Measurements from ENCODE around the gene CCPG1.
A peak's percentile ranks its signal among the peaks of the same experiment; 100 is the strongest.
"Not testable (repeated sequence)": the region's sequence is repeated elsewhere in the genome, so short reads cannot be mapped to it uniquely, and the experiment has no call there.

The CCPG1 gene, protein sequence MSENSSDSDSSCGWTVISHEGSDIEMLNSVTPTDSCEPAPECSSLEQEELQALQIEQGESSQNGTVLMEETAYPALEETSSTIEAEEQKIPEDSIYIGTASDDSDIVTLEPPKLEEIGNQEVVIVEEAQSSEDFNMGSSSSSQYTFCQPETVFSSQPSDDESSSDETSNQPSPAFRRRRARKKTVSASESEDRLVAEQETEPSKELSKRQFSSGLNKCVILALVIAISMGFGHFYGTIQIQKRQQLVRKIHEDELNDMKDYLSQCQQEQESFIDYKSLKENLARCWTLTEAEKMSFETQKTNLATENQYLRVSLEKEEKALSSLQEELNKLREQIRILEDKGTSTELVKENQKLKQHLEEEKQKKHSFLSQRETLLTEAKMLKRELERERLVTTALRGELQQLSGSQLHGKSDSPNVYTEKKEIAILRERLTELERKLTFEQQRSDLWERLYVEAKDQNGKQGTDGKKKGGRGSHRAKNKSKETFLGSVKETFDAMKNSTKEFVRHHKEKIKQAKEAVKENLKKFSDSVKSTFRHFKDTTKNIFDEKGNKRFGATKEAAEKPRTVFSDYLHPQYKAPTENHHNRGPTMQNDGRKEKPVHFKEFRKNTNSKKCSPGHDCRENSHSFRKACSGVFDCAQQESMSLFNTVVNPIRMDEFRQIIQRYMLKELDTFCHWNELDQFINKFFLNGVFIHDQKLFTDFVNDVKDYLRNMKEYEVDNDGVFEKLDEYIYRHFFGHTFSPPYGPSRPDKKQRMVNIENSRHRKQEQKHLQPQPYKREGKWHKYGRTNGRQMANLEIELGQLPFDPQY

DNA sequence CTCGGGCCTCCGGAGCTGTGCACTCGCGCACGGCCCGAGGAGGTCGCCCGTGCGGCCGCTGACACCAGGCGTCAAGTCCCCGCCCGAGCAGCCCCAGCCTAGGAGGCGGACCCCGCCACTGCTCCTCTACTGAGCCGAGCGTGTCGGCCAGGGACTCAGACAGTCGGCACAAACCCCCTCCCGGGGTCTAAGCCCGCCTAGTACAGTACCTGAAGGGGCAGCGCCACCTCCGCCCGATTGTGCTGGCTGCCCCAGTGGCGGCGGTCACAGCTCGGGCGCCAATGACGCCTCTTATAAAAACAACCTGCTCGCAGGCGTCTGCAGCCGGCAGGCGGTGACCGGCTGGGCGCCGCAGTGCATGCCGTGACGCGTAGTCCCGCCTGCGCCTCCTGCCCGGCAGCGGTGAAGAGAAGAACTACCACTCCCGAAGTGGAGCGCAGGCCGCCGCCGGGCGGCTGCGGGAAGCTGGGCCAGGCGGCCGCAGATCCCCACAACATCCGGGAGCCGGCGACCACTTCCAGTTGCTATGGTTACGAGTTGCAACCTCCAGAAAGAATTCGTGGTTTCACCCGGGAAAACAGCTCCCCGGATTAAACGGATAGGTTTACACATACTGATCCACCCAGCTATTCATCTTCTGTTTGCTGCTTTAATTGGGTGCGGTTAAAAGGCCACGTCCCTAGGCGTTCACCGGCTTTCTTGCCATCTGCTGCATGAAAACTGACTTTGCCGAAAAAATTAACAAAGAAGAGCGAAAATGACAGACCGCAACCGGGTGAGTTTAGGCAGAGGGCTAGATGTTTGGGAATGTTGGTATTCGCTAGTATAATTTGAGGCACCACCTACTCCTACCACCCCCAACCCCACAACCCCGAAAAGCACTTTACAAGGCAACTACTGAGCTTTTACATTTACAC lies at the start of gene CCPG1, which contains the start of gene PIERCE2:
Gene CCPG1 (minus strand): TSS at position 348 of the 917 bp plus-strand sequence. CDS start 18,935 bp downstream, outside the sequence.
Gene PIERCE2 (plus strand): TSS at position 484 of the 917 bp plus-strand sequence. CDS start 274 bp downstream, at position 758.
- peak; percentile 57 for DNase-seq

DNA sequence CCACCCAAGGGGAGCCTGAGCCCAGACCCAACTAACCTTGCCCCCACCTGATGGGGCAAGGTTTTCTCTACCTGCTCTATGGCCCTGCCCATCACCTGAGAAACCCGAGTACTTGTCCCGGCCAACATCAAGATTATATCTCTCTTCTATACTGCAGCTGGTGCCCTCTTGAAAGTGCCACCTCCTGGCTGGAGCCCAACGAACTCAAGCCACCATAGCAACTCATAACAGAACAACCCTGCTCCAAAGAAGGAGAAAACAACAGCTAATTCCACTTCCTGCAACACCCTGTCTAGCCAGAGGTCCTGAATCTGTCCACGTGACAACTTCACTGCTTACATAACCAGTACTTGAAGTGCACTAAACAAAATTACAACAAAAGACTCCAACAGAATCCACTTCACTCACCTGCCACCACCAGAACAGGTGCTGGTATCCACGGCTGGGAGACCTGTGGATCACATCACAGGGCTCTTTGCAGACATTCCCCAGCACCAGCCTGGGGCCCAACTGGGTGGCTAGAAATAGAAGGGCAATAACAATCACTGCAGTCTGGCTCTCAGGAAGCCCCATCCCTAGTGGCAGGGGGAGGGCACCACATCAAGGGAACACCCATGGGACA lies 49.4 kb upstream of the CCPG1 start:
- DNase-seq: no peak

DNA sequence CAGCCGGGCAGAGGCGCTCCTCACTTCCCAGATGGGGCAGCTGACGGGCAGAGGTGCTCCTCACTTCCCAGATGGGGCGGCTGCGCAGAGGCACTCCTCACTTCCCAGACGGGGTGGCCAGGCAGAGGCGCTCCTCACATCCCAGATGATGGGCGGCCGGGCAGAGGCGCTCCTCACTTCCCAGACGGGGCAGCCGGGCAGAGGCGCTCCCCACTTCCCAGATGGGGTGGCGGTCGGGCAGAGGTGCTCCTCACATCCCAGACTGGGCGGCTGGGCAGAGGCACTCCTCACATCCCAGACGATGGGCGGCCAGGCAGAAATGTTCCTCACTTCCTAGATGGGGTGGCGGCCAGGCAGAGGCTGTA lies 38.9 kb upstream of the CCPG1 start:
- not testable (repeated sequence) for DNase-seq

DNA sequence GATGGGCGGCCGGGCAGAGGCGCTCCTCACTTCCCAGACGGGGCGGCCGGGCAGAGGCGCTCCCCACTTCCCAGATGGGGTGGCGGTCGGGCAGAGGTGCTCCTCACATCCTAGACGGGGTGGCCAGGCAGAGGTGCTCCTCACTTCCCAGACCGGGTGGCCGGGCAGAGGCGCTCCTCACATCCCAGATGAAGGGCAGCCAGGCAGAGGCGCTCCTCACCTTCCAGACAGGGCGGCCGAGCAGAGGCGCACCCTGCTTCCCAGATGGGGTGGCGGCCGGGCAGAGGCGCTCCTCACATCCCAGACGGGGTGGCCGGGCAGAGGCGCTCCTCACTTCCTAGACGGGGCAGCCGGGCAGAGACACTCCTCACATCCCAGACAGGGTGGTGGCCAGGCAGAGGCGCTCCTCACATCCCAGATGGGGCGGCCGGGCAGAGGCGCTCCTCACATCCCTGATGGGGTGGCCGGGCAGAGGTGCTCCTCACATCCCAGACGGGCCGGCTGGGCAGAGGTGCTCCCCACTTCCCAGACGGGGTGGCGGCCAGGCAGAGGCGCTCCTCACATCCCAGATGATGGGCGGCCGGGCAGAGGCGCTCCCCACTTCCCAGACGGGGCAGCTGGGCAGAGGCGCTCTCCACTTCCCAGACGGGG lies 38.3 kb upstream of the CCPG1 start:
- not testable (repeated sequence) for DNase-seq

DNA sequence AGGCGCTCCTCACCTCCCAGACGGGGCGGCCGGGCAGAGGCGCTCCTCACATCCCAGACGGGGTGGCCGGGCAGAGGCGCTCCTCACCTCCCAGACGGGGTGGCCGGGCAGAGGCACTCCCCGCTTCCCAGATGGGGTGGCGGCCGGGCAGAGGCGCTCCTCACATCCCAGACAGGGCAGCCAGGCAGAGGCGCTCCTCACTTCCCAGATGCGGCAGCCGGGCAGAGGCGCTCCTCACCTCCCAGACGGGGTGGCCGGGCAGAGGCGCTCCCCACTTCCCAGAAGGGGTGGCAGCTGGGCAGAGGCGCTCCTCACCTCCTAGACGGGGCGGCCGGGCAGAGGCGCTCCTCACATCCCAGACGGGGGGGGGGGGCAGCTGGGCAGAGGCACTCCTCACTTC lies 37.8 kb upstream of the CCPG1 start:
- DNase-seq: not testable (repeated sequence)

DNA sequence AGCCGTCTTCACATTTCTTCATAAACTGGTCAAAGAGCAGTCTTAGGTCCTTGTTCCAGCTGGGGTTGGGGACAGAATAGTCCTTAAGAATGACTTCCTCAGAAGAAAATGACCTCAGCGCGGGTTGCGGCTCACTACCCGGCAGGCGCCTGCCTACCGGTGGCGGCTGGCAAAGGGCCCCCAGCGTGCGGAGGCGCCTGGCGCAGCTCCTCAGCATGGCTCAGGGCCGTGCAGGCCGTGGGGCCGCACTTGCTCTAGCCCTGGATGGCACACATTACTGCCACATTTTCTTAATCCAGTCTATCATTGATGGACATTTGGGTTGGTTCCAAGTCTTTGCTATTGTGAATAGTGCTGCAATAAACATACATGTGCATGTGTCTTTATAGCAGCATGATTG lies 35.0 kb upstream of the CCPG1 start:
- DNase-seq: not testable (repeated sequence)

DNA sequence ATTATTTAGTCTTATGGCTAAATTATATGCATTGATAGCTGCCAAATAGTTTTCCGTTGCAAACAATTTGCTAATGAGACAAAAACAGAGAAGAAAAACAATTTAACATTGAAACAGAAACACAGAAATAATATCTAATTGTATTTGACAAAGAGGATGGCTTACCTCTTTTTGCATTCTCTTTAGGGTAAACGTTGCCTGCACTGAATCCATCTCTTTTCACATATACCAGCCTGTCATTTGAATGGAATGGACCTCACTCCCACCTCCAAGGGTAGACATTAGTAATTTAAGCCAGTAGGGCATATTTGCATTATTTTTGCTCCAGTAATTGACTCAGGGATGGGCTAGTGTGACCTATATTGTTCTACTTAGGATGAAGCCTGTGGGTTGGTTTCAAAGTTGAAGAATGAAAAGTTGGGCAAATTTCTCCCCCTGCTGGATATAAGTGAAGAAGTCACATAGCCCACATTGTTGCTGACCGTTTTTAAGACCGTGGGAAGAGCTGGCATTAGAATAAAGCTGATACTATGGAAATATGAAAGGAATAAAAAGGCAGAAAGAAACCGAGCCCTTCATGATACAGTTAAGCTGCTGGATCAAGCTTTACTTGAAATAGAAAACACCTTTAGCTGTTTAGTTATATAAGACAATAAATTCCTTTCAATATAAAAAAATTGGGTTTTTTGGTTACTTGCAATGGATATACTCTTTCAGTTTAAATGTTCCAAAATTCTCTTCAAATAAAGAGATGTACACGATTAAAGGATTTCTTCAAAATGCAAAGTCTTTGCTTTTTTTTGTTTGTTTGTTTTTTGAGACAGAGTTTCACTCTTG lies 27.0 kb upstream of the CCPG1 start:
- DNase-seq: no peak

DNA sequence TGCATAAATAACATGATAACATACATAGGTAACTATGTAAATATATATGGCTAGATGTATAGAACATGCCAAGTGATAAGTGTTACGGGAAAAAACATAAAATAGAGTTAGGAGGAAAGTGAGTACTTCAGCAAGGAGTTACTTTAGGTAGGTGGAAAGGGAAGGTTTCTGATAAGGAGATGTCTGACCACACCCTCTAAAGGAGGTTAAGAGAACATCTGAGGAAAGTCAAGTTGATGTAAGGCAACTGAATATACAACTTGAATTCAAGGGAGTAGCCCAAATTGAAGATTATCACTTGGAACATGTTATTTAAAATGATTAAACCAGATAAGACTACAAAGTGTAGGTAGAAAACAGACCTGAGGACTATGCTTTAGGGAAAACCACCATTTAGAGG lies 13.9 kb upstream of the CCPG1 start:
- no peak for DNase-seq

DNA sequence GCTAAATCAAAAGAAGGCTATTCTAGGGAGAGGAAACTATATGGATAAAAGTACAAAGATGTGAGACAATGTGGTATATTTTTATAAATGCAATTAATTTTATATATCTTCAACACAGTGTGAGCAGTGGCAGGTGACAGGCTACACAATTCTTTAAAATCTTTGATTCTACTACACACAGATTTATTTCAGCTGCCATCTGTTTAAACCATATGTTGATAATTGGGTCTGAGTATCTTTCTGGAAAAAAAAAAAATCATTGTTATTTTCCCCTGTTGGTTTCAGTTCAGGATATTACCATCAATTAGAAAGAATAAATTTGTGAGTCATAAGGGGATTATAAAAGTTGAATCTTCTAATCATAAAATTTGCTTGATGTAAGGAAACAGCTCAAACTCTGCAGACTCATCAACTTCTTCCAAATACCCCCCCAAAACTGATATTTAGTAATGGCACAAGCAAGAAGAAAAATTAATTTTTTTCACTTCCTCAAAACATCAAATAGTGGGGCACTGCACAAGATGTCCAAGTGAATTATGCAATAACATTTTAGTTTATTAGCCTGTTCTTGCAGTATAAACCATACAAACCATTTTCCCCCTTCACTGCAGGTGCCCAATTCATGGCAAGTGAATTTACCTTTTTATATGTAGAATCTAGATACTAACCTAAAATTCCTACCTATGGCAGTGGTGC lies 12.2 kb upstream of the CCPG1 start:
- DNase-seq: no peak

DNA sequence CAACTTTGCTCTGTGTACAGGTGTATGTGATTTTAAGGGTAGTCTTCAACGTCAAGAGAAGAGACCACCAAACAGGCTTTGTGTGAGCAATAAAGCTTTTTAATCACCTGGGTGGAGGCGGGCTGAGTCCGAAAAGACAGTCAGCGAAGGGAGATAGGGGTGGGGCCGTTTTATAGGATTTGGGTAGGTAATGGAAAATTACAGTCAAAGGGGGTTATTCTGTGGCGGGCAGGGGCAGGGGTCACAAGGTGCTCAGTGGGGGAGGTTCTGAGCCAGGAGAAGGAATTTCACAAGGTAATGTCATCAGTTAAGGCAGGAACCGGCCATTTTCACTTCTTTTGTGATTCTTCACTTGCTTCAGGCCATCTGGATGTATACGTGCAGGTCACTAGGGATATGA lies 9.5 kb upstream of the CCPG1 start:
- not testable (repeated sequence) for DNase-seq

DNA sequence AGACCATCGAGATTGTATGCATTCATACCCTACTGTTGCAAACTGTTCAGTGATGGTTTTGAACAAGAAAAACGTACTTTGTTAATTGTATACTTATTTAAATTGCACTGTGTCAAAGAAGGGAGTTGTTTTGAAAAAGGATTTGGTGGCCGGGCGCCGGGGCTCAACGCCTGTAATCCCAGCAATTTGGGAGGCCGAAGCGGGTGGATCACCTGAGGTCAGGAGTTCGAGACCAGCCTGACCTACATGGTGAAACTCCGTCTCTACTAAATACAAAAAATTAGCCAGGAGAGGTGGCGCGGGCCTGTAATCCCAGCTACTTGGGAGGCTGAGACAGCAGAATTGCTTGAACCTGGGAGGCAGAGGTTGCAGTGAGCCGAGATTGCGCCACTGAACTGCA lies 817 bp upstream of the CCPG1 start:
- not testable (repeated sequence) for DNase-seq

DNA sequence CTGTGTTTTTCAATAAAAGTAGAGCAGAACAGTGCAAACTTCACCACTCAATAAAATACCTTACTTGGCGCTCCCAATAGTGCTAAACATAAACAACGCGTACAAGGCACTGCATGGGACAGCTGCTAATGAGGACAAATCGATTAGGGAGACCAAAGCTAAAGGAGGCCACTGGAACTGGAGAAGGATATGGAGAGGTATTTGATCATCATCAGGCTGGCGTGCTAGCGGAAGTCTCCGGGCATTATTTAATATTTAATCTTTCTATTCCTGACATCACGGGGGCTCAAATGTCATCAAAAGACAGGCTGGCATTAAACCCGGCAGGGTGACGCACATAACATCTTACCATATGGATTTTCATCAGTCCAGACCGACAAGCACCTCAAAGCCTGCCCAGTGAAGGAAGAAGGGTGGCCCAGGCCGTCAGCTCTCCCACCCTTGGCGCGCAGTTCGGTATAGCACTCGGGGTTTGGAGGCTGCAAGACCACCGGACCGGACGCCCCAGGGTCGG lies 604 bp downstream of the CCPG1 start:
- DNase-seq: peak; percentile 22

DNA sequence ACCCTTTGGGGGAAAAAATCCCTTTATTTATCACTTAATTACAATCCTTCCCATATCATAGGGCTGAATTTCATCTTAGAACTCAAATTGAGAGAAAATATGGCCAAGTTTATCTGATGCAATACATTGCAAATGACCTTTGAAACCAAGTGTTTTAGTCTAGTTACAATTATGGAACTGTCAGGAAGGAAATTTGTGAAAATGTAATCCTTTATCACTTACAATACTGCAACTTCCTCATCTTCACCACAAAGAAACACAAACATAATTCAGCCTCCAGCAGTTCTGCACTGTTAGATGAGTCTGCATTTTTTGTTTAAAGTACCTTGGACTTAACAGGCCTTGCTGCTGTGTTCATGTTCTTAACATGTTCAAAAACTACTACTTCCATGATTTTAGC lies 4.6 kb downstream of the CCPG1 start:
- DNase-seq: peak; percentile 75

DNA sequence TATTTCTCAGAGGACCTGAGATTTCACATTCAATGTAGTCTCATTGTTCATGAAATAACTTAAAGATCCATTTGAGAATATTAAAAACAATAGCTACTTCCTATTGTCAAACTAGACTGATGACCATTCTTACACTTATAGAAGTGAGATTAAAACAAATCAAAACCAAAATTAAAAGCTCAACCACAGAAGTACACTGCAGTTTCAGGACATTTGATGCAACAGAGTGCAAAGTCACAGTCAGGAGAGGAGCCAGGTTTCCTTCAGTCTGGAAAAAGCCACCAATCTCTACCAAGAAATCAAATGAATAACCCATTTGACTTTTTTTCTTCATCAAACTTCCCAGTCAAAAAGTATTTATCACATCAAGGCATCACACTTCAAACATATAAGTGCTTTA lies 5.5 kb downstream of the CCPG1 start:
- no peak for DNase-seq

DNA sequence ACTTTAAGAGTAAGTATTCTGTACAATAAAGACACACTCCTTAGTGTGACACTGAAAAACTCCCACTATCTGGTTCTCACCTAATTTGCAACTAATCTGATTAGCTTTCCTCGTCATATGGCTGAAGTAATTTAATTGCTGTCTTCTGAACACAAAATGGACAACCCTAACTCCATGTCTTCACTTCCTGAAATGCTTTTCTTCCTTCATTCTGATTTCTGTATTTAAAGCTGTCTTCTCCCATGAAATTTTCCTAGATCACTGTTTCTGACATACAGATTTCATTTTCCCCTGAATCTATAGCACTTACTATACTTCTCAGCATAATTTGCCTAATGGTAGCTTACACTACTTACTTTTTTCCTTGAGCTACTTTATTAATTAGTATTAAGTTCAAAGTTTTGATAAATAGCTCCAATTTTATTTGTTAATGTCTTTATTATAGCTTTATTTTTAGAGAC lies 6.3 kb downstream of the CCPG1 start:
- no peak for DNase-seq

DNA sequence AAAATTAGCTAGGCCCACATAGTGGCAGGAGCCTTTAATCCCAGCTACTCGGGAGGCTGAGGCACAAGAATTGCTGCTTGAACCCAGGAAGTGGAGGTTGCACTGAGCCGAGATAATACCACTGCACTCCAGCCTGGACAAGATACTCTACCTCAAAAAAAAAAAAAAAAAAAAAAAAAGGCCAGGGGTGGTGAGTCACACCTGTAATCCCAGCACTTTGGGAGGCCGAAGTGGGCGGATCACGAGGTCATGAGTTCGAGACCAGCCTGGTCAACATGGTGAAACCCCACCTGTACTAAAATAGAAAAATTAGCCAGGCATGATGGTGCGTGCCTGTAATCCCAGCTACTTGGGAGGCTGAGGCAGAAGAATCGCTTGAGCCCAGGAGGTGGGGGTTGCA lies 8.1 kb downstream of the CCPG1 start:
- not testable (repeated sequence) for DNase-seq

DNA sequence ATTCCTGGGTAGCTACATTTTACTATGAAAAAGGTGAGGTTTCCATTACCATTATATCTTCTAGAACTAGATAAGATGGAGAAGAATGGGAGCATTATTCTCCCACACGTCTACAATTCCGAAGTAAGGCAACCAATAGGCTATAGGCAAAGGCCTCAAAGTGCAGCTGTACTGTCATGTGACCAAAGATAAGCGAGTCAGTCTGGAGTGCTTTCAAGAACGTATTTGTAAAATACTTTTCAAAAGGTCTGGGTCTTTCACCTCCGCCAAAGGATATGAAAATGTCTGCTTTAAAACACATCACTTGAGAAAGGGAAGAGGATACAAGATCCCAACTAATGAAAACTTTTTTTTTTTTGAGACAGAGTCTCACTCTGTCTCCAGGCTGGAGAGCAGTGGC lies 9.9 kb downstream of the CCPG1 start:
- DNase-seq: no peak

DNA sequence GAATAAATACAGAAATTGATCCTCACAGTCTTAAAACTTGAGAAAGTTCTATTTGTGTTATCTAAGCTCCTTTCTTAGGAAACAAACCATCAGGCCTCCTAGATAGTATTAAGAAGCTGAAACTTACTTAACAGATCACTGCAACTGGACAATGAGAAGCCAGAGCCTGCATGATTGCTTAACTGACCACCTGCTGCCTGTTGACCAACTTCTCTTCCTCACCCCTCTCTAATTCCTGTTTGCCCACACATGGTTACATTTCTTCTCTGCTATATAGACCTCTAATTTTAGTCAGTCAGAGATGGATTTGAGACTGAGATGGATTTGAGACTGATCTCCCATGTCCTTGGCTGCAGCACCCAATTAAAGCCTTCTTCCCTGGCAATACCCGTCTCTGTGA lies 13.5 kb downstream of the CCPG1 start:
- DNase-seq: no peak

DNA sequence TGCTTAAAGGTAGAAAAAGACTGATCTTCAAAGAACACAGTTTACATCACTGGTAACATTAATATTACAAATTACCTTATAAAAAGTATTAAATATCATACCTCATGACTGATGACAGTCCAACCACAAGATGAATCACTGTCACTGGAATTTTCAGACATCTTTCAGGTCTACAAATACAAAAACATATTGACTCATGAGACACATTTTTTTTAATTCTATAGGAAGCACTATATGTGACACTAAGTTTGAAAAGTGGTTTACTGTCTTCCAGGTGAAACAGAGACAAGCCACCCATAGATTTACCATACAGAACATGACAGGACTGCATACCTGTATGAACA lies 18.9 kb downstream of the CCPG1 start:
- no peak for DNase-seq

DNA sequence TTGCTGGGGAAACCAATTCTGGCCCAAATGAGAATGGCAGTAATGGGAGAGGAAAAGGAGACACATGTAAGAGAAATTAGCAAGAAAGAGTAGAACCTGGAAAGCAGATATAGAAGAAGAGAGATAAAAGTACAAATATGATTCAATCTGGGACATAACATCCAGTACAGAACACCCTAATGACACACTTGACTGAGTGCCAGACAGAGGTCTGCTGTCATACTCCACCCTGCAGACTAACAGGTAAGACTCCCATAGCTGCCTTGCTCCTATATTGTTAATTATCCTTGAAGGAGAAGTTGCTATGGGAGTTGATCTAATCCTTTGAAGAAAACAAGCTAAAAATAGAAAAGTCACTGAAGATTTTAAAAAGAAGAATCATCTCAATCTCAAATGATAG lies 21.1 kb downstream of the CCPG1 start:
- DNase-seq: no peak
